ENCODE measurements around the gene CACNA1C.

CACNA1C gene

DNA sequence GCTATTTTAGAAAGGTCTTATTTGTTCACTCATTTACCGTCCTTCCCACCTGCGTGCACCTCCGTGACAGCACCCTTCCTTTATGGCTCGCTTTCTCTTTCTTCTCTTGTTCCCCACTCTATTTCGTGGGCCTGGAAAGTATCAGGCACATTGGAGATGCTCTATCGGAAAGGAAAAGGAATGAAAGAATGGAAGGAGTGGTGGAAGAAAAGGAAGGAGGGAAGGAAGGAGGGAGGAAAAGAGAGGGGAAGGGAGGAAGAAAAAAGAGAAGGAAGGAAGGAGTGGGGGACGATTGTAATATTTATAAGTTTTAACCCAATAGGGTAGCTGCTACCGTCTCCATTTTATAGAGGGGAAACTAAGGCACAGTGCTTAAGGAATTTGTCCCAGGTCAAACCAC is 363.4 kb downstream of the CACNA1C start:
- no peak for DNase-seq (ENCODE audit: low spot score)

DNA sequence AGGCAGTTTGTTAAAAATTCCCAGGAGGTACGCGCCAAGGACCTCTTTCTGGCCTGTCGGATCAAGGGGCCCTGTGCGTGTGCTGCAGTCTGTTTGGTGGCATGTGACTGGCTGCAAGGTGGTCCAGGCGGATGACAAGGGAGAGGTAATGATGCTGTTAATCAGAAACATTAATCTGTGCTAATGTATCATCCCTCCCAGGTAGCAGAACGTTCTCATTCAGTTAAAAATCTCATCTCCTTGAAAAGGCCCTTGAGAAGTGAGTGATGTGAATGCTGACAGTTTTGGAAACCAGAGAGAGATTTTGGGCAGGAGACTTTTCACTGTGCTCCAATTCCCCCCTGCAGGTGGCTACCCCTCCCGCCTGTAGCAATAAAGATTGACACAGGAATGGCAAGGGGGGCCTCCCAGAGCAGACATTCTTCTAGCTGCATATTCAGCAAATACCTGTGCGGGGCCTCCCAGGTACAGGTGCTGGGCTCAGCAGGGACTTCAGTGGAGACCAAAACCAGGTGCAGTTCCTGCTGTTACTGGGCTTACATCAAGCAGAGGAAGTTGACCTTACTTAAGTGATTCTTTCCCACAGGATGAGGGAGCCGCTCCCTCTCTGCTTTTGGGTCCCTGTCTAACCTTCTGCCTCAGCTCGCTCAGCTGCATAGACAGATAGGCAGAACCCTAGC is 364.8 kb downstream of the CACNA1C start:
- no peak for DNase-seq (ENCODE audit: low spot score)

DNA sequence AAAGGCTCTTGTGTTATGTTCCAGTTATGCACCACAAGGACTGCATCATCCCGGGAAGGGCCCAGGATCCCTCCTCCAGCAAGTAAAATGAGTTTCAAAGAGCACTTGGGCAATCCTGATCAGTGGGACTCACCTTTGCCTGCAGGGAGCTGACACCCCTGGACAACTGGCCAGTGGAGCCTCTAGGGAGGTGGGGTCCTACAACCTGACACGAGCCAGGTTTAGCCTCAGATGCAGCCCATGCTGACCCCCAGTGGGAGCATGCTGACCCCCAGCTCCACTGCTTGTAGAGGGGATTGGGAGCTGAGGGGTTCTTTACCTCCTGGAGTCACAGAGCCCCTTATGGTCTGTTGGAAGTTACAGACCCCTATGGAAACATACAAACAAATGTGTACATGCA is 365.8 kb downstream of the CACNA1C start:
- no peak for DNase-seq (ENCODE audit: low spot score)

GRCh38 chr12:2422591-2422990 is 369.8 kb downstream of the CACNA1C start:
- DNase-seq (ENCODE audit: low spot score), result no peak

- DNase-seq (ENCODE audit: low spot score), result no peak
These were observed 376.2 kb downstream of the CACNA1C start for GRCh38 chr12:2429032-2429431.

- DNase-seq (ENCODE audit: low spot score), result no peak
These were observed 379.0 kb downstream of the CACNA1C start for GRCh38 chr12:2431810-2432209.

DNA sequence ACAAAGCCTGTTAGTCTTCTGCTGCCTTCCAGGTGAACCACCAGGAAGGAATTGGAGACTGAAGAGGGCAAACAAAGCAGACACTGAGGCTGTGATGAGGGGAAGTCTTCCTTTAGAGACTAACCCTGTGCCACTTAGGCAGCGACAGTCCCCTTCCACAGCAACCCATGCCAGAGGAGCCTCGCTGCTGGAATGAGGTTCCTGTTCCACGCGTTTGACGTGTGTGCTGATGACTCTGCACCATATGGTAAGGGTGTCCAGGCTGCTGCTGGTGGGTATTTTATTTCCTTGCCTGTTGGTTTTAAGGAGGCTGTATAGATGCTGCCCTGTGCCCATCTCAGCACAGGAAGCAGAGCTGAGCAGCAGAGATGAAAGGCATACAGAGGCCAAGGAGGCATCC is 380.1 kb downstream of the CACNA1C start:
- no peak for DNase-seq (ENCODE audit: low spot score)

- no peak for DNase-seq (ENCODE audit: low spot score)
These were observed 382.7 kb downstream of the CACNA1C start for GRCh38 chr12:2435511-2435910.

GRCh38 chr12:2439332-2440100 is 386.7 kb downstream of the CACNA1C start:
- DNase-seq (ENCODE audit: low spot score), result peak; percentile 94

DNA sequence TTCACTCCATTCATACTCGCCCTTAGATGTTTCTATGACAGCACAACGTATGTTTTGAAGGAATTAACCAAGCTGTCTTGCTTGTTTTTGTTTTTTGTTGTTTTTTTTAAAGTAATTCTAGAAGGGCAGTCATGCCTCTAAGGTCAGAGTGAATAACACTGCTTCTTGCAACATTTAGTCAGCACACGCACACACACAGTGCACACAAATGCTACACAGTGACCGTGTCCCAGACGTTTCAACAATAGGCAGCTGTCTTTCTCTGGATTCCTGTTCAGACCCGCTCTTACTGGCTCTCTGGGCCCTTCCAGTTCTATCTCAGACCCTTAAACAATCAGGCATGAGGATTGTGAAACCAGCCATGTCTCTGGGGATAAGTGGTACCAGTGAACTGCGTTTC is 391.0 kb downstream of the CACNA1C start:
- DNase-seq (ENCODE audit: low spot score), result no peak

GRCh38 chr12:2445968-2446367 is 393.2 kb downstream of the CACNA1C start:
- no peak for DNase-seq (ENCODE audit: low spot score)

DNA sequence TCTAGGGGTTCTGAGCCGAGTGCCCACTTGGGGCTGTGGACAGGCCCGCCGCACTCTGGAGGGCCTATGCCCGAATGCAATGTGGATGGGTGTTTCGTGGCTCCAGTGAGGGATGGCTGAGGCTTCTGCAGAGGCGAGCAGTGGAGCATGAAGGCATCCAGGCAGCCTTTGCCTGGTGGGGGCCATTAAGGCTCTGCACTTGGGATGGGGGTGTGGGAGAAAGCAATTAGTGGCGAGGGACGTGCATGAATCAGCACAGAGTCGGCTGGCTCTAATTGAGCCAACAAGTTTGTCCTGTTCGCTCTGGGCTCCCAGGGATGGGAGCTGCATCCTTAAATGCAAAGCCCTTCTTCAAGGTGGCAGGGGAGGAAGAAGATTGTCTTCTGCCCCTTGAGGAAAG is 395.1 kb downstream of the CACNA1C start:
- DNase-seq (ENCODE audit: low spot score), result no peak

DNA sequence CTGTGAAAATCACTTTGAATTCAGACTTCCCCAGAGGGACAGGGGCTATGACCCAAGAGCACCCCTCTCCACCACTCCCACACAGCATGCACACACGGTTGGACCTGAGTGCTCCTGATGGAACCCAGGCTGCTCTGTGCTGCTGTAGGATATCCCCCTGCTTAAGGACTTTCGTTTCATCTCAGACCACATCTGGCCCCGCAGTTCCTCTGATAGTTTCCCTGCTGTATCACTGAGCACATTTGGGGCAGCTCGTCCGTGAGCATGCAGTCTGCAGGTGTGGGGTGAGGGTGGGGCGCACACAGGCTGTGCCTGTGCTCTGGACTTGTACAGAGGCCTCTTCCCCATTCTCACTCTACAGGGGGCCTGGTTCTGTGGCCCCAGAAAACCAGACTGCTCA is 396.8 kb downstream of the CACNA1C start:
- DNase-seq (ENCODE audit: low spot score), result no peak

DNA sequence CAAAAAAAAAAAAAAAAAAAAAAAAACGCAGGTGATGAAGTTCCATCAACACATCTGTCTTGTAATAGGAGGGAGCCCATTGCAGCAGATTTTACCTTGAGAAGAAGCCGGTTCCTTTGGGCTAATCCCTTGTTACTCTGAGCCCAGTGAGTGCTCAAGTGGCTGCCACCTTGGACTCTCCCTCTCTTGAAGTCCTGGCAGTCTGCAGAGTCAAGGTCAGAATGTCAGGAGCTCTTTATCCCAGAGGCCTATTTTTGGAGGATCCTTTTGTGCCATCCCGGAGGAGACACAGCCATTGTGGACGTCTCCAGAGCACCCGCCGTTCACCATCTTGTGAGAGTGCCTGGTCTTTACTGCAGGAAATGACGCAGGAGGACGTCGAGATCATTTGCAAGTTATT is 397.8 kb downstream of the CACNA1C start:
- no peak for DNase-seq (ENCODE audit: low spot score)

DNA sequence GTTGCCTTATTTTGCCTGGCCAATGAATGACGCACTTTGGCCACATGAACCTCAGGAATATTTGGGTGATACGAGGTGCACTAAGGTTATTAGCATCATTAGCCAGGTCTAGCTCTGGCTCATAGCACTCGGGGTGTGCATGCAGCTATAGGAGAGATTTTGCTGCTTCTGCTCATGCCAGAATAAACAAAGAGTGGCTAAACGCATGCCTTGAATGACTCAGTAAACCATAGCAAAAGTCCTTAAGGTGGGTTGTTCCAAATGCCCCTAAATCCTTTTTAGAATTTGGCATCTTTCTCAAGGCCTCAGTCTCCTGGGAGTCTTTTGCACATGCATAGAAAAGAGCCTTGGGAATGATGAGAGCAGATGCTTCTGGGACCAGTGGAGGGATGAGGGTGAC is 398.2 kb downstream of the CACNA1C start:
- DNase-seq (ENCODE audit: low spot score), result no peak

DNA sequence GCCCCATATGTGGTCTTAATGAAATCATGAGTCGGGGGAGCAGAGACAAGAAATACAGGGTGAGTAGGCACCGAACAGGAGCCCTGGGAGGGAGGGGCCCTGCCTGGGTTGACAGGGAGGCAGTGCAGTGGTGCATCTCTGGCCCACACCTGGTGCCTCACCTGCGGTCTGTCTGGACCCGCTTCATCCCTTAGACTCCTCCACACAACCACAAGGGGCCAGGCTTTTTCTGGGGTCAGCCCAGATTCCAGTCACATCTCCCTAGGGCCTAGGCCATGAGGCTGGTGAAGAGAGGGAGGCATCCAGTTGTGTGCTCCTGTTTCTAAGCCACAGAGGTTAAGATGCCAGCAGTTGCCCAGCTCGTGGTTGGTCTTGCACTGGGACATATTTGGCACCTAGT is 398.7 kb downstream of the CACNA1C start:
- no peak for DNase-seq (ENCODE audit: low spot score)

DNA sequence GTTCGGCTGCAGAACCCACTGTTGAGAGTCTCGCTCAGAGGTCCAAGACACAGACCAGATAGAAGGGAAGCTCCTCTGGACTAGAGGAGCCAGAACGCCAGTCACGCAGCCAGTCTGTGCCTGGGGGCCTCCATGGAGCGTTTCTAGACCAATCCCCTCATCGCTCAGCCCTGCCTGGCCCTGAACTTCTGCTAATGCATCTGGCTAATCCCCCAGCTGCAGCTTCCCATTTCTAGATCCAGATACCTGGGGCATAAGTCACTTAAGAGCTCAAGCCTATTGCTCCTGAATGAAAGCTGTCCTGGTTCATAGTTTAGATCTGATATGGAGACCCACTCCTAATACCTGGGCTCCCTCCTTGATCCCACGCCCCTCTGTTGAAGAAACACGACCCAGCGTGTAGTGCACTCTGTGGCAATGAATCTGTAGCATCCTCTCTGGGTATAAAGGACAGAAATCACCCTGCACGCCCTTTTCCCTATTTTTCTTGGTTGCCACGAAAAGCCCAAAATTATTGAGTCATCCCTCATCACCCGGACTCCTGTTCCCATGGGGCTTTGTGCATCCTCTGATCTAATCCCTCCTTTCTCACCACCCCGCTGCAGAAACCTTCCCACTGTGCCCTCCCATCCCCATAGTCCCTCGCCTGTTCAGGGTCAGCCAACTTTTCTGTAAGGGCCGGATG is 400.4 kb downstream of the CACNA1C start:
- DNase-seq (ENCODE audit: low spot score), result no peak

GRCh38 chr12:2453761-2454090 is 400.9 kb downstream of the CACNA1C start:
- no peak for DNase-seq (ENCODE audit: low spot score)

DNA sequence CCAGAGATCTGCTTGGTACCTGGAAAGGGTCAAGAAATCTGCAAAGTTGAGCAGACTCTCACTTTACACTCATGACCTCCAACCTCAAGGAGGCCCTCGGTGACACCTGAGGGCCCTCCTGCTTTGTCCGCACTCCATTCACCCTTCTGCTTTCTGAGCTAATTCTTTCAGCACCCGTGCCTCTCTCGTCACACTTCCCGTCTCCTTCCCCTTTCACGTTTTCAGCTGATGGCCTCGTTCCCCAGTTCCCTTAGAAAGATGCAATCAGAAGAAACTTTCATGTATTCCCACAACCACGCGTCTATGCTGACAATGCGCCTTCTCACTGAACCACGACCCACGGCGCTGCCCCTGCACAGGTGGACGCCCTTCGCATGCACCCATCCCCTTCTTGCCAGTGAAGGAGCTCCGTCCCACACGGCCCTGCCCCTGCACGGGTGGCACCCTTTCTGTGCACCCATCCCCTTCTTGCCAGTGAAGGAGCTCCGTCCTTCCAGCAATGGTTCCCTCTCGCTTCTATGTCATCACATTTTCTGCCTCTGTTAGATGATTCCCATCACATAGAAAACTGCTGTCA is 401.9 kb downstream of the CACNA1C start:
- no peak for DNase-seq (ENCODE audit: low spot score)

- no peak for DNase-seq (ENCODE audit: low spot score)
These were observed 402.6 kb downstream of the CACNA1C start for GRCh38 chr12:2455410-2455809.

GRCh38 chr12:2456122-2456812 is 403.5 kb downstream of the CACNA1C start:
- no peak for DNase-seq (ENCODE audit: low spot score)

DNA sequence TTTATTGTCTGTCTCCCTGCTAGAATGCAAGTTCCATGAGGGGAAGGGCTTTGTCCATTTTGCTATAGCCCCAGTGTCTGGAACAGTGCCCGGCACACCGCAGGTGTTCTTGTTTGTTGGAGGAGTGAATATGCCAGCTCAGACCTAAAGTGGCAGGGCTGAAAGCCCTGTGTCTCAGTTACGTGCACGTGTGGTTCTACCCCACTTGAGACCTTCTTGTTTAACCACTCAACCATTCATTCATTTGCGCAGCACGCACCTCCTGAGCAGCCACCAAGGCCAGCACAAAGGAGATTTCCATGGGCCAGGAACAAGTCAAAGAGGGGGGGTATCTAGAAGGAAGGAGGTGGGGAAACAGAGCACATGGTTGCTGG is 404.0 kb downstream of the CACNA1C start:
- no peak for DNase-seq (ENCODE audit: low spot score)

Data from COLO829 (cell line).